Stimulated activated CD4-positive, alpha-beta T cell treated with anti-CD3 and anti-CD28 coated beads, Interleukin-1b, Interleukin-23, amount 100 ng/mL, for 24 hours (primary cell): Measurements from ENCODE around the gene KCNS3.

Experiments used
- DNase-seq, 4 experiments: peaks; one replicate each; pipeline ENCODE4 v3.0.0-alpha.2; 2020; ENCODE audit warnings: low read depth in 4 of 4, low spot score in 1 of 4

Gene KCNS3

DNA sequence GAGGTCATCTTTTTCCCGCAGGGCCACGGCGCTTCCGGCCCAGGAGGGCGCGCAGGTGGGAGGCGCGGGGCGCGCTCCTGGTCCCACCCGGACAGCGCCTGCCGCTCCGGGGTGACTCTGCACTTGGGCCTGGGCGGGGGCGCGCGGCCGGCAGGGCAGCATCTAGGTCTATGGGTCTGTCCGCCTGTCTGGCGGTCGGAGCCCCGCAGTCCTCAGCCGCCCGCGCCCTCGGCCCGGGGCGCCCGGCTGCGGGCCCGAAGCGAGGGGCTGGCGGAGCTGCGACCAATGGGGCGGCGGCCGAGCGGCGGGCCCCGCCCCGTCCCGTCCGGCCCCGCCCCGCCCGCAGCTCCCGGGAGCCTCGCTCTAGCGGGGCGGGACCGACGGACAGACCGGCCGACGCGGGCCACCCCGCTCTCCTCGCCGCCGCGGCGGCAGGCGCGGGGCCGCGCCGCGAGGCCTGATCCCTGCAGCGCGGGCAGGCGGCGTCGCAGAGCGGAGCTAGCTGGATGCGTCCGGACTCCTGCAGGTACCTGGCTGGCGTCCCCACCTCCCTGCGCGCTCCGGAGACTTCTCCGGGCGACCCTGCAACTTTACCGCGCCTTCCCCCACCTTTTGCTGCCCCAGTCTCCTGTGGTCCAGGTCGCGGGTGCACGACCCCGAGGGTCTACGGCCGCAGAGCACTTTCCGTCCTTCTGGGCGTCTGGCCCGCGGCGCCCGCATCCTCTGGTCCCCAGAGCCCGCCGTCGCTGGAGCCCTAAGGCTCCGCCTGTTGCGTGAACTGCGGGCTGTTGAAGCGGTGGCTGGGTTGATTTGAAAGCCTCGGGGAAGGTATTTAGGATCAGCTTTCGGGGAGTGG is at the start of gene KCNS3:
Gene KCNS3 (plus strand): TSS at position 387 of the 856 bp plus-strand sequence. CDS start 52,342 bp downstream, outside the sequence.
- no peak for DNase-seq

DNA sequence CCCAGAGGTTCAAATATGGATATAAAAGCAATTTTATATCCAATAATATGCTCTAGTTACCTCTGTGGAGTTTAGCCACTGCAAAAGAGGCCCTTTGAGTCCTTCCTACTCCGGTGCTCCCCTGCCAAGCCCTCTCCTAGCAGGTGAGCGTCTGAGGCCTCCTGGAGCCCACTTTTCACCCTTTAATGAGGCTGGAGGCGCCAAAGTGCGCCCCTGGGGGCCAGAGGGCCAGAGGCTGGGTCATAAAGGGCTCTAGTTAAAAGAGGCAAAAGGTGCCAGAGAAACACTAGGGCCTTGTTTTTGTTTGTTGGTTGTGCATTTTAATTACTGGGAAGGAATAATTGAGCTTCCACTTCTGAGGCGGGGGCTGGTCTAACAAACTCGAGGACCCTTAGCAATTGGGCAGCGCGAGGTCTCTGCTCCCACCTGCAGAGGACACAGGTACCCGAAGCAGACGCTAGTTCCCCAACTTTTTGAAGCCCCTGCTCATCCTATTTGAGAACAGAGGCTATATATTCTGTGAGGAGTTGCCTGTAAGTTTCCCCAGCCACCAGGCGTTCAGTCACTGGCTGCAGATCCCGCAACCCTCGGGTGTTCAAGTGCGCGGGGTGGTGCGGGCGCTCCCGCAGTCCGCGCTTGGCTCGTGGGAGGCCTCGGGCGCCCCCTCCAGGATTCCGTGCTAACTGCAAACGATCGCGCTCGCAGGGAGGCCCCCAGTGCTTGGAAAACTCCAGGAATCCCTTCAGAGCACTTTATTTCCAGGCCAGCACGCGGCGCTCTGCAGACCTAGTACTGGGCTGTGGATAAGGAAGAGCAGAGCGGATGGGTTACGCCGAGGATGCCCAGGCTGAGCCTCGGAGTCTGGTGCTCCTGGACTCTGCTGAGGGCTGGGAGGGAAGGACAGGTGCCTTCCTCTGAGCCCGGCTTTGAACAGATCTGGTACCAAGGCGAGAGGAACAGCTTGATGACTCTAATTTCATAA is 48.1 kb upstream of the KCNS3 start:
- peak in 3 of 4 experiments; percentile 4 to 35 (median 7) for DNase-seq

DNA sequence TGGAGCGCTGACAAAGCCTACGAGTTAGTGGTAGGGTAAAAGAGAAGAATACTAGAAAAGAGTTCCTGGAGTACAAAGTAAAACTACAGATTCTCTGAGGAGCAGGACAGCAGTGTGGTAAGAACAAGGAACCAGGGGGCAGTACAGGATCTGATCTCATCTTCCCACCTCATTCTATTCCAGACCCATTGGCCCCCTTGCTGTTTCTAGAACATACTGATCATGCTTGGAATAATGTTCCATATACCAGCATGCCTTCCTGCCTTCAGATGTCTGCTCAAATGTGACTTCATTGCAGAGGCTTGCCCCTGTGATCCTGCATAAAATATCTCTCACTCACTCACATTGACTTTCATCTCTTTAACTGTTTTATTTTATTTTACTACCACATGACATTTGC is 43.0 kb upstream of the KCNS3 start:
- no peak for DNase-seq

DNA sequence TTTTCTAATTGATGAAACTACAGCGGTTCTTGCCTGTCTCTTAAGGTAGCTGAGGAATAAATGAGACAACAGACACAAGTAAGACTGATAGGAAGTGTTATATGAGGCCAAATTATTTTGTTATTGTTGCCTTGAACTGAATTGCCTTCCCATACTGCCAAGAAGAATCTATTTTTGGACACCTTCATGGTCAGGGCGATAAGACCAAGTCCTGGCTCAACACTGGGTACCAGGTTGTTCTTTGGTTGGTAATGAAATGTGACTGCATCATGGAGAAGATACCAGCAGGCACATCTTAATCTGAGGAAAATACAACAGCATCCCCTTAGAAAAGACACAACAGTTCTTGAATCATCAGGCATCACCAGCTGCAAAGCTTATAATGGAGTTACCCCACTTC is 38.5 kb upstream of the KCNS3 start:
- DNase-seq = no peak

DNA sequence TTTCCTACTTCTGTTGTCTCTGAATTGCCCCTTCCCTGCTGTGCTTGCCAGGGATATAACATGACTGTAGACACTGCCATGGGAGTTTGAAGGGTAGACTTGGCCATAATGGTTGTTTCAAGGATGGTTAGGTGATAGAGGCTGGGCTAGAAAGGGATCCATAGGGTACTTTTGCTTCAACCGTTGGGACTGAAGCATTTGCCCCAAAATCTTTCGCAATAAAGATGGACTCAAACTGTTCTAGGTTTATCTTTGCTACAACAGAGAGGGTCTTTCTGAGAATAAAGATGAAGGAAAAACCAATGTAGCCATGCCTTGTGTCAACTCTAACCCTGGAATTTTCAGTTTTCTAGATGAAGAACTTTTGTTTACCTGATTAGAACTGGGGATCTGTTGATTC is 35.0 kb upstream of the KCNS3 start:
- DNase-seq = no peak

GRCh38 chr2:17845806-17846205 is 32.7 kb upstream of the KCNS3 start:
- DNase-seq = no peak

GRCh38 chr2:17846676-17847075 is 31.8 kb upstream of the KCNS3 start:
- DNase-seq = no peak

DNA sequence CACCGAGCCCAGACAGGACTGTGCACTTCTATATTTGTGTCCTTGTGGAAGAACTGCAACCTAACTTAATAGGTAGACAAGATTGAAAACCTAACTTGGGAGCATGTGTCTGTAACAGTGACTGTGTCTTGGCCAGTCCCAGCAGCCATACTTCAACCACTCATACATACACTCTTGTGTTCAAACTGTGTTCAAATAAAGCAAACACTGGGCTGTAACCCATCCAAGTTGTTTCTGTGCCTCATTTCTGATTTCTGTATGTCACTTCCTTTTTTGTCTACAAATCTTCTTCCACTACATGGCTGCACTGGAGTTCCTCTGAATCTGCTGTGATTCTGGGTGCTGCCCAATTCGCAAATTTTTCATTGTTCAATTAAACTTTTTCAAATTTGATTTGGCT is 31.2 kb upstream of the KCNS3 start:
- no peak for DNase-seq

DNA sequence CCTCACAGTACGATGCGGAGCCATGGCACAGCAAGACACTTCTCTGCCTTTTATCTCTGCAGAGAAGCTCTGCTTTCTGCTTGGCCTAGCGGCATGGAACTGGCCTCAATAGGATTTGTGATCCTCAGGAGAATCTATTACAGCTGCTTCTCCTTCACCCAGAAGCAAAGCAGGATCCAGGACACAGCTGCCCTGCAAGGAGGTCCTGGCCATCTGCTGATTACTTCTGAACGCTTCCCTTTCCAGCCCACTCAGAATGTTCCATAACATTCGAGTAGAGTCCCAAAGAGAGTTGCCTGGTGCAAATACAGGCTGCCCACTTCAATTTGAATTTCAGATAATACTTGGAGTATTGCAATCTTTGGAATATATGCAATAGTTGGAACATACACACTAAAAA is 29.2 kb upstream of the KCNS3 start:
- no peak for DNase-seq

GRCh38 chr2:17850151-17850550 is 28.3 kb upstream of the KCNS3 start:
- no peak for DNase-seq

- peak in 2 of 4 experiments; percentile 2 to 14 for DNase-seq
These were observed 26.5 kb upstream of the KCNS3 start for GRCh38 chr2:17851731-17852585.

DNA sequence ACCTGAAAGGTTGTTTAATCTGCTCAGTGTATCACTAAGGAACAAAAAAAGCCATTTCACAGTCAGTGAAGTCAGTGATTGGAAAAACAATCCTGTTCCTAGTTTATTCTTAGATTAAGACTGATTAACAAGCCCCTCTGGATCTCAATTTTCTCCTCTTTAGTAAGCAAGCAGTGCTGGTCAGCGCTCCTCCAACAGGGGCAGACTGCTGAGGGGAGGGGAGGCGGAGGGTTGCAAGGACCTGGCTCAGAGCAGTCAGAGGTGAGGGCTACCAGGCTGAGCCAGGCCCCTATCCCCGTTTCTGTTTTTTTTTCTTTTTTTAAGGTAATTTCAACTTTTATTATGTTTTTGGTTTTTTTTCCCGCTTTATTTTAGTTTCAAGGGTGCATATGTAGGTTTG is 24.7 kb upstream of the KCNS3 start:
- DNase-seq = no peak

- no peak for DNase-seq
These were observed 21.4 kb upstream of the KCNS3 start for GRCh38 chr2:17857021-17857420.

DNA sequence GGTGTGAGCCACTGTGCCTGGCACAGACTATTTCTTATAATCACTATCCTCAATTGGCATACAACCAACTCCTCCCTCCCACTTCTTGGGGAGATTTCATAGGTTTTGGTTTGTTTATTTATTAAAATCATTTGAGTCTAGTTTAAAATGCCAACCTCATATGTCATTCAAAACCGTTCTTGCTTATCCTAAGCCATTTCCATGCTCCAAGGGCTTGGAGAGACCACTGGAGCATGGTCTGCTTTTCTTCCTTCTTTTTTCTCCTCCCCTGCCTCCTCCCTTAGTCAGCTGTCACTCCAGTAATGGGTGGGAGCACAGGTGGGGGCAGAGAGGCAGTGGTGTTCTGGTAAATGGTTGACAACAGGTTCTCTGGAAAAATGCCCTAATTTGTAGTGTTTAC is 20.4 kb upstream of the KCNS3 start:
- no peak for DNase-seq

- DNase-seq = no peak
These were observed 14.9 kb upstream of the KCNS3 start for GRCh38 chr2:17863539-17863938.

GRCh38 chr2:17864676-17865075 is 13.8 kb upstream of the KCNS3 start:
- no peak for DNase-seq

DNA sequence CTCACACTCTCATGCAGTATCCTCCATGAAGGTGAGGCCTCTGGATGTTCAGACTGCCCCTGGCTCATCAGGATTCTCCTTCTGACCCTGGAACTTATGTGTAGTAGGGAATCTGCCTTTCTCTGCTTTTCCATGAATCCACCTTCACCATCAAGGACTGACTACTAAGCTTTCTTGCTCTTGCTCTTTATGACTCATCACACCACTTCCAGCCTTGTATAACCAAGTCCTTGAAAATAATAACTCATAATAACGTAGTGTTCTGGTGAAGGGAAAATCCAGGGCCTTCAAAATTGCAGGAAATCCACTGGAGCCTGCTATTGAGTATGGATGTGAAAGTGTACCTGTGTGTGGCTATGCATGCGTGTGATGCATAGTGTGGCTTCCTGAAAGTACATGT is 11.3 kb upstream of the KCNS3 start:
- no peak for DNase-seq

GRCh38 chr2:17869128-17869527 is 9.3 kb upstream of the KCNS3 start:
- DNase-seq = no peak

GRCh38 chr2:17871639-17872038 is 6.8 kb upstream of the KCNS3 start:
- no peak for DNase-seq

DNA sequence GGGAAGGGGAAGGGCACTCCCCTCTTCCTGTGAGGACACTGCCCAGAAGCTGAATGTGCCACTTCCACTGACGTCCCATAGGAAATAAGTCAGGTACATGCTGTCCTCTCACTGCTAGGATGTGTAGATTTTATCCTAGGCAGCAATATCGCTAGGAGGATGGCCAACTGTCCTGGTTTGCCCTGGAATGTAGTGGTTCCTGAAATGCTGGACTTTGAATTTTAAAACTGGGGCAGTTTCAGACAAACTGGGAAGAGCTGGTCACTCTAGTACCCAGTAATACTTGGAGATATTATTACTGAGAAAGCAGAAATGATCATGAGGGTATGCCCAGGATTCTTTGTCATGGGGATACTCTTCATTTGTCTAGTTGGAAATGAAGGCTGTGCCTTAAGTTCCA is 5.4 kb upstream of the KCNS3 start:
- no peak for DNase-seq

- DNase-seq = no peak
These were observed 1.9 kb upstream of the KCNS3 start for GRCh38 chr2:17876590-17876989.
